GM21390 (cell line): Measurements from ENCODE around the gene SLC9A3.

Experiments
- ATAC-seq: cut with Tn5 transposase; IDR thresholded peaks from one replicate; pipeline ENCODE4 v1.9.1; 2021; ENCODE audit not compliant: unreplicated experiment

The SLC9A3 gene

DNA sequence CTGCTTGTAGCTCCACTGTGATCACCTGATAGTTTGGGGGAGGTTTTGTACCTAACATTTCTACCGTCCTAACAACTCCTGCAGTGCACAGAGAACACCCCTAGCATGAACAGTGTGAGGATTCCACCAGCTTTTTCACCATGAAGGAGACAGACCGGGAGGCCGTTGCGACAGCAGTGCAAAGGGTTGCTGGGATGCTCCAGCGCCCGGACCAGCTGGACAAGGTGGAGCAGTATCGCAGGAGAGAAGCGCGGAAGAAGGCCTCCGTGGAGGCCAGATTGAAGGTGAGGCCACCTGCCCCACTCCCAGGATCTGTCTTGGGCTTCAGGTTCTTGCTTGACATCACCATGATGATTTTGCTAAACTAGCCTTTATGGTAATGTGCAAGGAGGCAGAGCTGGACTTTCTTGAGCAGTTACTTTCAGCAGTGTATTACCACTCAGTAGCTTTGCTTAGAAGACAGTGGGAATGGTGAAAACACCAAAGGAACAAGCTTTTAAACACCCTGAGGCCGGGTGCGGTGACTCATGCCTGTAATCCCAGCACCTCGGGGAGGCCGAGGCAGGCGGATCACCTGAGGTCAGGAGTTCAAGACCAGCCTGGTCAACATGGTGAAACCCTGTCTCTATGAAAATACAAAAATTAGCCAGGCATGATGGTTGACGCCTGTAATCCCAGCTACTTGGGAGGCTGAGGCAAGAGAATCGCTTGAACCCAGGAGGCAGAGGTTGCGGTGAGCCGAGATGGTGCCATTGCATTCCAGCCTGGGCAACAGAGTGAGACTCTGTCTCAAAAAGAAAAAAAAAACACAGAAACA is 78.0 kb downstream of the SLC9A3 start:
- no peak for ATAC-seq

DNA sequence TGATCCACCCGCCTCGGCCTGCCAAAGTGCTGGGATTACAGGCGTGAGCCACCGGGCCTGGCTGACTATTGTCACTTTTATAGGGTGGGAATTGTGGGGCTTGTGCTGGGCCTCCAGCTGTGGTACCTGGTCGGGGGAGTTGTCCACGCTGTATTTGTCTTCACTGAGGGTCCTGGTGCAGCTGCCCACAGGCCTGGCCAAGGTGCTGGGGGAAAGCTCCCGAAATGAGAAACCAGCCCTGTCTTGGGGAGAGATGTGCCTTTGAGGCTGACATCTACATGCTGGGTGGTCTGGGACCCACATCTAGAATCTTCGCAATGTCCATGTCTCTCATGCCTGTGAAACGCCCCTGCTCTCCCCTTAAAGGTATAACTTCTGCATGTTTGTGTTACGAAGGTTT is 78.7 kb downstream of the SLC9A3 start:
- ATAC-seq = no peak

DNA sequence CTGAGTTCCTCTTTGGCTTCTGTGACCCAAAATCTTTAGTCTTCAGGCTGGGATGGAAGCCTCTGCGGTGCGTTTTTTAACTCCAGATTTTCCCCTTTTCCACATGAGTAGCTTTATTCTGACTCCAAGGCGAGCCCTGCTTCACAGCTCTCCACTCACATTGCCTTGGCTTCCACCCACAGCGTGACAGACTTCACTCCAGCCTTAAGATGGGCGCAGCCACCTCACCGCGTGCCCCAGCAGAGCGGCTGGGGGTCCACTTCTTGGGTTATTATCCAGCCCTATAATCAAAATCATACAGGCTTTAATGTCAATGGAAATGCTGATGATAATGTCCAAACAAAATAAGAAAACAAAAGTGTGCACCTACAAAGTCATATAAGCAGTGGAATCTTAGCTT is 80.0 kb downstream of the SLC9A3 start:
- no peak for ATAC-seq

- ATAC-seq = peak; percentile 22
Observed at GRCh38 chr5:443239-444151, 80.8 kb downstream of the SLC9A3 start.

DNA sequence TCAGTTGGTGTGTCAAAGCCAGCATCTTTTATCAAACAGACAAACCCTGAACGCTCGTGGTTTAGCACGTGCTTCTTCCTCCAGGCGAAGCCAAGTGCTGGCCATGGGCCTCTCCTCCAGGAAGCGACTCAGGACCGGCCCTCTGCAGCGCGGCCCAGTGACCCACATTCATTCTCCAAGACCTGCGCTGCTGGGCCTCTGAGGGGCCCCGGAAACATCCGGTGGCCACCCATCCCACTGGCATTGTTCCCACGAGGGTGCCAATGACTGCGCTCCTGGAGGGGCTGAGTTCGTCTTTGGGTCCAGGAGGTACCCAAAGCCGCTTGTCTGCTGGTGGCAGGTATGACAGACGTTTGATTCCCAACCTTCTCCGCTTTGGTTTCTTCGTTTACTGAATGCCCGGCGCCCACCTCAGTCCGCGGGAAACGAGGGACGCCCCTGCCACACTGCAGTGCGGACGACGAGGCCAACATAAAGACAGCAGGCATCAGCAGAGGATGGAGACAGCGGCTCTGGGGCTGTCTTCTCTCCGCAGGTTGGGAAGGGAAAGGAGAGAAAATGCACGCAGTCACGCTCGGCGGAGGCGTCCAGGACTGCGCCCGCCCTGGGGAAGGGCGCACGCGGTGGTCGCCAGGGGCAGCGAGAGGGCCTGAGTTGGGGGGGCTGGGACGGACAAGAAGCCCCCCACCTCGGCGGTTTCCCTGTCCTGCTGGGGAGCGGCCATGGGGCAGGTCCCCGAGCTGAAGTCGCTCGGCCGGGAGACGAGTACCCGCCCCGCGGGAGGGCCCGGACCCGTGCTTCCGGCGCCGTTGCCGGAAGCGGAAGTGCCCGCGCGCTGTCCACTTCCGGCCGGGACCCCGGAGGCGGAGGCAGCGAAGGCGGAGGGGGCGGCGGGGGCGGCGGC is 81.7 kb downstream of the SLC9A3 start, which contains the start of gene EXOC3:
Gene EXOC3, plus strand, starts transcription at position 842 of the 904 bp plus-strand sequence. CDS start 3,030 bp downstream, outside the sequence.
- ATAC-seq = peak; percentile 89

GRCh38 chr5:441996-442334 is 82.3 kb downstream of the SLC9A3 start:
- no peak for ATAC-seq

DNA sequence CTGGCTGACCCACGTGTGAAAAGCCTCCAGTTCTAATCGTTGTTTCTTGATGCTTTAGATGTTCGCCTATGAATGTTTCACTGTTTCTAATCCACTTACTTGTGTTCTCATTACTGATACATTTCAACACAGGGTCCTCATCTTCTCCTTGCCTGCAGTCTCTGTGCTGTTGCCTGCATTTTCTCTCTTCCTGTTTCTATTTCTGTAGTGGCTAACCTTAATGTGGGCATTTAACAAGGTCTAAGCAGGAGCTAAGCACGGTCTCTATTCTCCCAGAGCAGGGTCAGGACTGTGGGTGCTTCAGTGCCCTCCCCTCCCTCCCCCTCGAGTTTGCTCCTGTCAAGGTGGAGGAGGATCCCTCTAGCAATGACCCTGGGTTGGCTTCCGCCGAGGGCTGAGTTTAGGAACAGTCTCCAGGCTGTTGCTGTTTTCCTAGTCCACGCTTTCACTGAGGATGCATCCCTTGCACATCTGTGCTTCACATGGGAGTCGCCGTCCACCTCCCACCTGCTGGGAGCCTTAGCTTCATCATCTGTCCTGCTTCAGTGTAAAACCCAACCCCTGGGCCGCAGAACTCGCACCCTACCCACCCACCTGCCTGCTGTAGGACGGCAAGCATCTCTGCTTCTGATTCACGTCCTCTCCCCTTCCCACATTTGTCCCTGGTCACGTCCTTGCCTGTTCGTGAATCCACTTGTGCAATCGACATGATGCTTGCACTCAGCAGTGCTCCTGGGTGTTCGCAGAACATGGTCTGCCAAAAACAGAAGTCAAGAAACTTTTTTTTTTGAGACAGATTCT is 83.6 kb downstream of the SLC9A3 start:
- ATAC-seq = no peak

DNA sequence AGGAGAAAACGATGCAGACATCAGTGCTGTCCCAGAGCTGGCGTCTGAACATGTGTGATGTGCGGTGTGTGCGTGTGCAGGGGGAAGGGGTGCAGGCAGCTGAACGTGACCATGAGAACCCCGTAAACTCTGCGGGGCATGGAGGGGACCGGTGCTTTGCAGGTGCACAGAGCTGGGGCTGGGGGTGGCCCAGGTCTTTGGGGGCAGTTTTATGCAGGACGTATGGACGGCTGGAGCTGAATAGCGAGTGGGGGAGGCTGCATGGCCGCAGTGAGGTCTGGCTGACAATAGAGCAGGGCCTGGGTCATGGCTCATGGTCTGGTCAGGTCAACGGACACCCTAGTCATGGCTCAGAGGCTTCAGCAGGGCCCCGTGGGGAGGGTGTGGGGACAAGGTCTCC is 84.6 kb downstream of the SLC9A3 start:
- ATAC-seq = no peak

DNA sequence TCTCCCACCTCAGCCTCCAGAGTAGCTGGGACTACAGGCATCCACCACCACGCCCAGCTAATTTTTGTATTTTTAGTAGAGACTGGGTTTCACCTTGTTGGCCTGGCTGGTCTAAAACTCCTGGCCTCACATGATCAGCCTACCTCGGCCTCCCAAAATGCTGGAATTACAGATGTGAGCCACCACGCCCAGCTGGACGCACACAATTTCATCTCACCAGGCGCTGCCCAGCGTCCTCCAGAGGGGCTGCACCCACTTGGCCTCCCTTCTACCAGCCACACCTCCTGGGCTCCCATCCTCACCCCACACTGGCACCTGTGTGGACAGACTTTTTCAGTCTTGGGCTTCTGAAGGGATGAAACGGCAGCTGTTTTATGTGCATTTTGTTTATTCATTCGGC is 85.1 kb downstream of the SLC9A3 start:
- ATAC-seq = no peak

- ATAC-seq = no peak
Observed at GRCh38 chr5:438481-438981, 85.7 kb downstream of the SLC9A3 start.

- ATAC-seq = no peak
Observed at GRCh38 chr5:437281-437771, 86.9 kb downstream of the SLC9A3 start.

- no peak for ATAC-seq
Observed at GRCh38 chr5:436641-436975, 87.6 kb downstream of the SLC9A3 start.

GRCh38 chr5:435961-436640 is 88.1 kb downstream of the SLC9A3 start:
- ATAC-seq = no peak

GRCh38 chr5:435156-435790 is 89.0 kb downstream of the SLC9A3 start:
- ATAC-seq = no peak

- ATAC-seq = no peak
Observed at GRCh38 chr5:434443-435146, 89.7 kb downstream of the SLC9A3 start.

- ATAC-seq = no peak
Observed at GRCh38 chr5:433836-434235, 90.4 kb downstream of the SLC9A3 start.

DNA sequence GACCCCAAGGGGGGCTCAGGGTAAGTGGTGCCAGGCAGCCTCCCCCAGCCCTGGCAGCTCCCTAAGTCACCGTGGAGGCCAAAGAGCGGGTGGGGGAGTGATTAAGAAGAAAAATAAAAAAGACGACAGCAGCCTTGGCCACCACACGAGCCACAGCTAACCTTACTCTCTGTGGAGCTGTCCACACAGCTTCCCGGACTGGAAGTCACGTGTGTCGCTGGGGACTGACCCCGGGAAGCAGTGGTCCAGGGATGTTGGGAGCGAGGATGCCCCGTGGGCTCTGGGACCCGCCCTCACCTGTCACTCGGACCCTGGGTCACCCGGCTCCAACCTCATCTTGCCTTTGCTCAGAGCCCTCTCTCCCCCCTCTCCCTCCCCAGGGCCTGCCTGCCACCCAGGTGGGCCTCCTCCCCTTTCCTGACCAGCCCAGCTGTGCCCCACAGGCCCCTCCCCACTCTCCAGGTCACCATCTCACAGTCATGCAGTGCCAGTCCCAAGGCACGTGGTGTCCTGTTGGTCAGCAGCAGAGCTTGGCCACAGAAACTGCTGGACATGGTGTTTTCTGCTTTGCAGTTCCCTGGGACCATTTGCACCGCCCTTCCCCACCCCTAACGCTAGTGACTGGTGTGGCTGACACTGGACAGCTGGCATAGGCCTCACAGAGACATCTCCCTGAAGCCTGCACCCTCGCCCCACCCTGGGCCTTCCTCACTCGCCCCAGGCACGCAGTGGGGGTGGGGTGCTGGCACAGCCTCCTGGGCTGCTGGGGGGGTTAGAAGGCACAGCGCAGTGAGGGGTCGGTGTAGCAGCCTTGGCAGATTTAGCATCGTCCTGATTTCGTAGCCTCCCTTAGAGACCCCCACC is 91.1 kb downstream of the SLC9A3 start:
- ATAC-seq = no peak
